KBM-7 (cell line): Measurements from ENCODE around the gene DRC1.
"Not testable (repeated sequence)": the region's sequence is repeated elsewhere in the genome, so short reads cannot be mapped to it uniquely, and the experiment has no call there.

Experiments used
- DNase-seq: peaks from one replicate; pipeline ENCODE4 v3.0.0-alpha.2; 2015
- in situ Hi-C: fragments of 300-500 bp; cut with MboI; formaldehyde crosslinking; loops from 2 replicates; pipeline ENCODE4 v1.14.3; 2020; ENCODE audit warnings: low sequenced_read_pairs, low pct_unique_long_range_greater_than_20kb, mixed read lengths

DRC1 gene

DNA sequence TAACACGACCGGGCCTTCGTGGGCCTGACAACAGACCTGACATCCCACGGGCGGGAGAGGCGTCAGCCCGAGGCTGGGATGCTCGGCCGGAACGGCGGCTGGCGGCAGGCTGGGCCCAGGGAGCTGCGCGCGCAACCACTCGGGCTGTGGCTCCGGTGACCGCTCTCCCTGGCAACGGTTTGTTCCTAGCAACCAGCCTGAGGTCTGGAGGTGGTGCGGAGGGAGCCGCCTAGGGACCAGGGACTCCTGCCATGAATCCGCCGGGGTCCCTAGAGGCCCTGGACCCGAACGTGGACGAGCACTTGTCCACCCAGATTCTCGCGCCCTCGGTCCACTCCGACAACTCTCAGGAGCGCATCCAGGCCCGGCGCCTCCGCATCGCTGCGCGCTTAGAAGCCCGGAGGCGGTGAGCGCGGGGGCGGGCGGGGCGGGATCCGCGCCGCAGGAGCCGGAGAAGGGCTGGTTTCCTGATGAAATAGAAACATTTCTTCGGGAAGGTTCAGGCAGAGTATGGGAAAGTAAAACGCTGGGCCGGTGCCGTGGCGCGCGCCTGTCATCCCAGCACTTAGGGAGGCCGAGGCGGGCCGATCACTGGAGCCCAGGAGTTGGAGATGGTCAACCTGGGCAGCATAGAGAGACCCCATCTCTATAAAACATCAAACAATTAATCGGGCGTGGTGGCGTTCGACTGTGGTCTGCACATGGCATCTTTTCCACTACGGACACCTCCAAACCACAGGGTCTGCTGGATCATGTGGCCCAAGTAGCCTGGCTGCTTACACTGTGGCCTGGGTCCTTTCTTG lies at the start of gene DRC1:
TSS of gene DRC1 (plus strand) at position 182 of the 803 bp plus-strand sequence. CDS start at position 252, 70 bp downstream.
- no peak for DNase-seq
- in situ Hi-C loops: no loop called here

GRCh38 chr2:26352892-26353291 lies 48.8 kb upstream of the DRC1 start:
- no peak for DNase-seq
- in situ Hi-C loops: no loop called here

DNA sequence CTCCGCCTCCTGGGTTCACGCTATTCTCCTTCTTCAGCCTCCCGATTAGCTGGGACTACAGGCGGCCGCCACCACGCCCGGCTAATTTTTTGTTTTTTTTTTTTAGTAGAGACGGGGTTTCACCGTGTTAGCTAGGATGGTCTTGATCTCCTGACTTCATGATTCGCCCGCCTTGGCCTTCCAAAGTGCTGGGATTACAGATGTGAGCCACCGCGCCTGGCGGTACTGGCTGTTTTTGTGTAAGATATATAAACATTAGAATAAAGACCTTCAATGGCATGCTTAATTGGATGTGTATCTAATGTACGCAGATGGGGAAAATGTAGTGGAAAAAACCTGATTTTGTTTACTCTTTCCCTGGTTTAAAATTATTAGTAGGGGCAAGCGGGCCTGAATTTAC lies 47.3 kb upstream of the DRC1 start:
- in situ Hi-C loops, DNase-seq: not testable (repeated sequence)

DNA sequence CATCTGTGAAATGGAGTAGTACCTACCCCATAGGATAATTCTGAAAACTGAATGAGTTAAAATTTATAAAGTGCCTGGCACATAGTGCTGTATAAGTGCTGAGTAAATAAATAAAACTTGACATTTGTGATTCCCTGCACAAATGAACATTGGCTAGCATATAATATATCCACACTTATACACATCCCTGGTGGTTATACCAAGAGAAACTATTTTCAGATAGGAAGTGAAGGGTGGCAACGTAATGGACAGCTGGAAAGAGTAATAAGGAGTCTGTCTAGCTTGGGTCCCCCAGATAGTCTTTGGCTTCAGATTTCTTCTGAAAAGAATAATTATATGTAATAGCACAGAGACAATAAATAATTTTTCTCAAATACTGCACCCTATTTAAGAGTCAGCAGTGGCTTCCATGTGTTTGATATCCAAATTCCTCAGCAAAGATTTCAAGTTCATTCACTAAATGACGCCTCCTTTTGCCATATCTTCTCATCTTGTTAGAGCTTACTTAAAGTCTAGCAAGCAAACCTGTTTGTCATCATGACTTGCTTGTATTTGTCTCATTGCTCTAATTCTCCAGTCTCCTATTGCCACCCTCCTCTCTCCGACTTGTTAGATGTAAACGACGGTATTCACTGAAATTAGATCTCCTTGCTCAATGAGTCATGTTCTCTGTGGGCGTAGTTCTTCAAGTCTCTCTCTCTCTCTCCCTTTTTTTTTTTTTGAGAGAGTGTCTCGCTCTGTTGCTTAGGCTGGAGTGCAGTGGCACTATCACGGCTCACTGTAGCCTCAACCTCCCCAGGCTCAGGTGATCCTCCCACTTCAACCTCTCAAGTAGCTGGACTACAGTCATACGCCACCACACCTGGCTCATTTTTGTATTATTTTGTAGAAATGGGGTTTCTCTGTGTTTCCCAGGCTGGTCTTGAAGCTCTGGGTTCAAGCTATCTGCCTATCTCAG lies 46.4 kb upstream of the DRC1 start:
- in situ Hi-C loops: no loop called here
- no peak for DNase-seq

DNA sequence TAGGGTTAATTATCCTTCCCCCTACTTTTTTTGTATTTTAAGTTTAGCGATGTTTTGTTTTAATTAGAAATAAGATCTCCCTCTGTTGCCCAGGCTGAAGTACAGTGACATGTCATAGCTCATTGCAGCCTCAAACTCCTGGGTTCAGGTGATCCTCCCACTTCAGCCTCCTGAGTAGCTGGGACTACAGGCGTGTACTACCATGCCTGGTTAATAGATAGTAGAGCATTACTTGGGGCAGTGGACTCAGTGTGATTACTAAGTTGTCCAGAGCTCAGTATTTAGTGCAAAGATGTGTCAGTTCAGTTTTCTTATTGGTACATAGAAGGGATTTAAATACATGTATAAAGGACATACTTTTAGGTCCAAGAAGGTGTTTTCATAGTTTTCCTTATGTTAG lies 45.6 kb upstream of the DRC1 start:
- in situ Hi-C loops: no loop called here

GRCh38 chr2:26356771-26357170 lies 44.9 kb upstream of the DRC1 start:
- in situ Hi-C loops: no loop called here
- DNase-seq: no peak

More for the DNA sequence above, 45.6 kb upstream of the DRC1 start:
- no peak for DNase-seq

- in situ Hi-C loops: no loop called here
- DNase-seq: no peak
These were observed 41.7 kb upstream of the DRC1 start for GRCh38 chr2:26359886-26360473.

GRCh38 chr2:26363323-26363722 lies 38.4 kb upstream of the DRC1 start:
- in situ Hi-C loops: no loop called here
- no peak for DNase-seq

DNA sequence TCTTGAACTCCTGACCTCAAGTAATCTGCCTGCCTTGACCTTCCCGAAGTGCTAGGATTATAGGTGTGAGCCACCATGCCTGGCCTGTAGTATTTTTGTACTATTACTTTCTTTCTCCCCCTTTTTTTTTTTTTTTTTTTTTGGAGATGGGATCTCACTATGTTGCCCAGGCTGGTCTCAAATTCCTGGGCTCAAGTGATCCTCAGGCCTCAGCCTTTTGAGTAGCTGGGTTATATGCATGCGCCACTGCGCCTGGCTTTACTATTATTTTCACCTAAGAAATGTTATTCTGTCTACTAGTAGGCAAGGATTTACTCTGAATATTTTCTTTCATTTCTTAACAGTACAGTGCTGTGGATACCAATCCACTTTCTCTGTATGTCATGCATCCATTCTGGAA lies 37.8 kb upstream of the DRC1 start:
- in situ Hi-C loops: no loop called here

GRCh38 chr2:26364669-26365068 lies 37.1 kb upstream of the DRC1 start:
- in situ Hi-C loops: no loop called here
- DNase-seq: no peak

More for the DNA sequence above, 37.8 kb upstream of the DRC1 start:
- DNase-seq: no peak

DNA sequence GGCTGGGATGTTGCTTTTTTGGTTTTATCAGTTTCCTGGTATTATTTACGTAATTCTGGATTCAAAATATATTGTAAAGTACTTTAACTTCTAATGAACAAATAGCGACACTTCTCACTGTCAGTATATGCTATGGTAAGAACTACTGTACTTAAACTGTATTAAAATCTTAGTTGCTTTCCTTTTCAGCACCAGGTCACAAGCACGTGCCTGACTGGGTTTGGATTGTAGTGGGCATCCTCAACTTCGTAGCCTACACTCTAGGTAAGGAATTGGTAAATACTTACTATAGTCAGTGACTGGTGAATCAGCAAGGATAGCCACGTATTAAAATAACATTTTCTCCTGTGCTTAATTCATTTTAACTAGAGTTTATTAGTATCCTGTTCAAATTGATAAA lies 34.8 kb upstream of the DRC1 start:
- DNase-seq: no peak
- in situ Hi-C loops: no loop called here

DNA sequence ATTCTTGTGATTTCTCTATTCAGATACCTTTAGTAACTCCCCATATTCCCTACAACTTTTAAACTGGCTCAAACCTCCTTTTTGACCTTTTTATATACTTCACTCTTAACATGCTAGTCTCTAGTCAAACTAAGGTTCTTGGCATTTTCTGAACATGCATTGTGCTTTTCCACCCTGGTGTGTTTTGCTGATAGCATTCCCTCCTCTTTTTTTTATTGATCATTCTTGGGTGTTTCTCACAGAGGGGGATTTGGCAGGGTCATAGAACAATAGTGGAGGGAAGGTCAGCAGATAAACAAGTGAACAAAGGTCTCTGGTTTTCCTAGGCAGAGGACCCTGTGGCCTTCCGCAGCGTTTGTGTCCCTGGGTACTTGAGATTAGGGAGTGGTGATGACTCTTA lies 32.1 kb upstream of the DRC1 start:
- in situ Hi-C loops, DNase-seq: not testable (repeated sequence)

DNA sequence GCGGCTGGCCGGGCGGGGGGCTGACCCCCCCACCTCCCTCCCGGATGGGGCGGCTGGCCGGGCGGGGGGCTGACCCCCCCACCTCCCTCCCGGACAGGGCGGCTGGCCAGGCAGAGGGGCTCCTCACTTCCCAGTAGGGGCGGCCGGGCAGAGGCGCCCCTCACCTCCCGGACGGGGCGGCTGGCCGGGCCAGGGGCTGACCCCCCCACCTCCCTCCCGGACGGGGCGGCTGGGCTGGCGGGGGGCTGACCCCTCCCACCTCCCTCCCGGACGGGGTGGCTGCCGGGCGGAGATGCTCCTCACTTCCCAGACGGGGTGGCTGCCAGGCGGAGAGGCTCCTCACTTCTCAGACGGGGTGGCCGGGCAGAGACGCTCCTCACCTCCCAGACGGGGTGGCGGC lies 30.8 kb upstream of the DRC1 start:
- in situ Hi-C loops, DNase-seq: not testable (repeated sequence)

GRCh38 chr2:26376799-26377198 lies 24.9 kb upstream of the DRC1 start:
- in situ Hi-C loops: no loop called here
- no peak for DNase-seq

DNA sequence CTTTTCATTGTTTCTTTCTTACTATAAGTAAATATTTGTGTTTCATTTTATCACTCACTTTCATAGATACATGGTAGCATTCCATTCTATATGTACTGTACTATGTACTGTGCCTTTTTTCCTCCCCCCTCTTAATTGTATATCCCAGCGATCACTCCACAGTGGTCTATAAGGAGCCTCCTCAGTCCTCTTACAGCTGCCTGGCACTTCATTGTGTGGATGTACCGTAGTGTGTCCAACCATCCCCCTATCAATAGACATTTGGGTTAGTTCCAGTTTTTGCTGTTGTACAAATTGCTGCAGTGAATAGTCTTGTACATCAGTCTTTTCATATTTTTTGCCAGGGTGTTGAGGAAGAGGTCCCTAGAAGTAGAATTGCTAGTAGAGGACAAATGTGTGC lies 21.4 kb upstream of the DRC1 start:
- no peak for DNase-seq
- in situ Hi-C loops: no loop called here

DNA sequence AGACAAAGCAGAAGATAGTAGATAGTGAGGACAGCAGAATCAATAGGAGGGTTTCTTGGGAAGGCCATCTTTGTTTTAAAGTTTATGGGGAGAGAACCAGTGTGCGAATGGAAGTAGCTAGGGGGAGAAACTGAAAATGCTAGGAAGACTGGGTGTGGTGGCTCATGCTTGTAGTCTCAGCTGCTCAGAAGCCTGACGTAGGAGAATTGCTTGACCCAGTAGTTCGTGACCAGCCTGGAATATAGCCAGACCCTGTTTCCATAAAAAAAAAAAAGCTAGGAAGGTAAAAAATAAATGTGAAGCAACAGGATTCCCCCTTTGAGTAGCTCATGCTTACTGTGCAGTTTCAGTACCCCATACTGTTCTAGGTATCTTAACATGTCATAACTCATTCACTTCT lies 19.2 kb upstream of the DRC1 start:
- no peak for DNase-seq
- in situ Hi-C loops: no loop called here

- no peak for DNase-seq
- in situ Hi-C loops: no loop called here
These were observed 17.5 kb upstream of the DRC1 start for GRCh38 chr2:26384183-26384582.

- DNase-seq: no peak
- in situ Hi-C loops: no loop called here
These were observed 17.1 kb upstream of the DRC1 start for GRCh38 chr2:26384597-26384996.

- in situ Hi-C loops: no loop called here
- DNase-seq: no peak
These were observed 14.5 kb upstream of the DRC1 start for GRCh38 chr2:26387189-26387588.

GRCh38 chr2:26394694-26395093 lies 7.0 kb upstream of the DRC1 start:
- DNase-seq: no peak
- in situ Hi-C loops: no loop called here
